DMS 273 (cell line): ENCODE results near the gene SNRPA1.

Experiments
- DNase-seq: peaks from one replicate; lab custom pipeline; 2025; ENCODE audit not compliant: unreplicated experiment; lab: John Stamatoyannopoulos, UW

SNRPA1 gene

GRCh38 chr15:101244036-101244781 is 50.8 kb downstream of the SNRPA1 start:
- DNase-seq, result no peak

DNA sequence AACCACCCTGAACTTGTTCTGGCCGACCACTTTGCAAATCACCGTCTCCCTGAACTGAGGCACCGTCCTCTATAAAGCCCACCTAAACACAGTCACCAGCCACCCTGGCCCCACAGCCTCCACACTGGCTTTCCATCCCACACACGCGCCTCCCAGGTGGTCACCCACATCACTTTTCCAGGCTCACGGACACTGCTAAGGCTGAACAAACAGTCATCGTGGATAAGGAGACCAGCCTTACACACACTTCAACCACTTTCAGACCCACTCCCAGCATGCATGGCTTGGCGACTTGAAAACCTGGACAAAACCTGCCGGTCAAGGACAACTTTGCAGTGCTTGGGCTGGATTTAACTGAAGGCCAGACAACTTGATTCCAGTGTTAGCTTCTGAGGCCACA is 51.6 kb downstream of the SNRPA1 start:
- no peak for DNase-seq

- no peak for DNase-seq
Observed at GRCh38 chr15:101242999-101243336, 52.1 kb downstream of the SNRPA1 start.

GRCh38 chr15:101242160-101242998 is 52.7 kb downstream of the SNRPA1 start:
- DNase-seq, result no peak

DNA sequence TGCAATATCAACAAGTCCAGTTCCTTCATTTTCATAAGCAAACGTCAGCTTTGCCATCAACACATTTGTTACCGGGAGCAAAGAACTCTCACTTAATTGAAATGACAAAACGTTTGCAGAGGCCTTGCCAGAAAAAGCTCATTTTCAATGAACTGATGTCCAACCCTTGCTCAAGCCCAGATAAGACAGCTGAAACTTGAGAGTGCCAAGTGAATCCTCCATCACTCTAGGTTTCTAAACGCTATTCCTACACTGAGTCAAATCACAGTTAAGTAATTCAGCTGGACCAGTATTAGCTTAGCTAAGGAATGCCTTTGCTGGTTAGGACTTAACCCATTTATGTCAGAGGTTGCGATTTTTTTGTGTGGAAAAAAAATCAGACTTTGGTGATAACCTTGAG is 54.7 kb downstream of the SNRPA1 start:
- no peak for DNase-seq

GRCh38 chr15:101239724-101240136 is 55.3 kb downstream of the SNRPA1 start:
- DNase-seq, result no peak

DNA sequence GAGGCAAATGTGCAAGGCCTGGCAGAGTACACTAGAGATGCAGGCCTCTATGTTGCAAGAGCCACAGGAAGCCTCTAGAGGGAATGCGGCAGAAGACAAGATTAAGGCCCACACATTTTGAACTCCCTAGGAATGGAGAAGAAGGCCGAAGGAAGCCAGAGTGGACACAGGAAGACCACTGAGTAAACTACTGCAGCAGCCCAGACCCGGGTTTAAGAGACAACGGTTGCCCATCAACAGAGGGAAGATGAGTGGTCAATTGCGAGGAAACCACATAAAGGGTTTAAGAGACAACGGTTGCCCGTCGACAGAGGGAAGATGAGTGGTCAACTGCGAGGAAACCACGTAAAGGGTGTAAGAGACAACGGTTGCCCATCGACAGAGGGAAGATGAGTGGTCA is 57.8 kb downstream of the SNRPA1 start:
- DNase-seq, result no peak

DNA sequence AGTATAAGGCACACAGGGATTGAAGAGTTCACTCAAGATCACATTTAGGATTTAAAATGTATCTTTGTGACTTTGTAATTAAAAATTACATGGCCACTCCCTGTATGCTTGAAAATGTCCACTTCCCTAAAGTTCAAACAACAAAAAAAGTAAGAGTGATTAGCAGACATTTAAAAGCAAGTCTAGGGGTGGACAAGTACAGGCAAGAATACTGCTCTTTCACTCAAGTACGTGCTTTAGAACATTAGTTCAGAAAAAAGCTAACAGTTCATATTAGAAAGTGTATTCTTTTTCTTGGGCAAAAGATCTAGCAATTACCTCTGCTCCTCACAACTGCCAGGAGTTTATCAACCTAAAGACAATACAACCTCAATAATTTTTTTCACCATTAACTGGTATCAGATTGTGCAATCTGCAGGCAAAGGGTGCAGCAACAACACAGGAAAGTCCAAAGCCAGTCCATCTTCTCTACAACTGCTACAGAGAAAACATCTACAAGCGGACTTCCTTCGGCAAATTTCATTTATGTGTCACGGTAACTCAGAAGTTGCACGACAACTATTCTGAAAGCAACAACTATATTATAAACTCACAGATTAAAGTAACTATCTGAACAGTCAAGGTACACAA is 61.3 kb downstream of the SNRPA1 start:
- DNase-seq, result no peak

GRCh38 chr15:101232677-101233076 is 62.4 kb downstream of the SNRPA1 start:
- no peak for DNase-seq
